HG03139 (cell line): Measurements from ENCODE around the gene LHX5.

Experiments
- ATAC-seq: cut with Tn5 transposase; IDR thresholded peaks from one replicate; pipeline ENCODE4 v1.9.1; 2021; ENCODE audit not compliant: unreplicated experiment

LHX5 gene

DNA sequence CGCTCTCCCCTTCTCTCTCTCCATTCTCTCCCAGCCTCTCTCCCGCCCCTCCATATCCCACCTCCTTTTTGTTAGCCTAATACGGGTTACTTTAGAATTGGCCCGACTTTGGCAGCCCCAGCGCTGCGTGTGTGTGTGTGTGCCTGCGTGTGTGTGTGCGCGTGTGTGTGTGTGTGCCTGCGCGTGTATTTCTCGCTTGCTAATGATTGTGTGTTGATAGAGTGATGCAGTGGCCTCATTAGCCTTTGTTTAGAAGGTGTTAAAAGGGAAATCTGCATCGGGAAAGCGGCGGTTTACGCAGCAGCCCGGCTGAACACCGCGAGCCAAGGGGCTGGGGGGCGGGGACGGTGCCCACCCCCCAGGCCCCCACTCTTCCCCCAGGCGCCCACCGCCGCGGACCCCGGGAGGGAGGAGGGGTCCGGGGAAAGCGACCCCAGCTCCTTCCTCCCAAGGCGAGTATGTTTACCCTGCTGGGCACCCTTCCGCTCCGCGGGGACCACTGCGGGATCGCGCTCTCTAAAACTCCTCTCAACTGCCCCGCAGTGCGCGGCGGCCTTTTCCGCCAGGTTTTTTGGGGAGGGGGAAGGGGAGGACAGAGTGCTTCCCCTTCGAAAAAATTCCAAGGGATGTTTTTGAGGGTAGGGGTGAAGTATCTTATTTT, 6.8 kb upstream of the LHX5 start:
- ATAC-seq, result no peak

GRCh38 chr12:113477842-113478215, 6.2 kb upstream of the LHX5 start:
- no peak for ATAC-seq

GRCh38 chr12:113477171-113477841, 5.6 kb upstream of the LHX5 start:
- ATAC-seq, result no peak

DNA sequence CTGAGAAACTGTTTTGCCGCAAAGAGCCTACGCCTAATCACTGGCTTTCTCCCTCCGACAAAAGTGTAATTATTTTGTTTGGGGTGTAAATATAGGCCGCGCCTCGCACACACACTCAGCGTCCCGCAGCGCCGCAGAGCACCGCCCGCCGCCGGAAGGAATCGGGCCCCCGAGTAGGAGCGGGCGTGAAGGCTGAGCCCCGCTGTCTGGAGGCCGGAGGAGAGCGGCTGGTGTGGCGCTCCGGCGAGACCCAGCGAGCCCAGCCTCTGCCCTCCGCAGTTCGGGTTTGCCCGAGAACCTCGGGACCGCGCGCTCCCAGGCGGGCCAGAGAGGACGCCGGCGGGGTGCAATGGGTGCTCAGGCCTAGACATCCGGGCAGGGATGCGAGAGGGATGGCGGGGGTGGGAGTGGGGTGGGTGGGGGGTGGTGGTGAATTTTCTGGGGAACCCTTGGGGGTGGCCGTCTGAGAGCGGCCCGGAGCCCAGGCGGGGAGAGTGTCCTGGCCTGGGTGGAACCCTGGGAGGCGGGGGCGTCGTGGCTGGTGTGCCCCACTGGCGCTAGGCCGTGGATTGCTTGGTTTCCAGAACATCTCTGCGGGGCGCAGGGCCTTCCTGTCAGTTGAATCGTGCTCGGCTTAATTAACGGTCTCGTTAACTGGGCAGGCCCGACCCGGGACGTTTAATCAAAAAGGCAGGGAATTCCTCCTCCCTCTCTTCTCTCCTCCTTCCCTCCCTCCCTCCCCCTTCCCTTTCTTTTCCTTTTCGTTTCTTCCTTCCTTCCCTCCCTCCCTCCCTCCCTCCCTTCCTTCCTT, 4.7 kb upstream of the LHX5 start:
- ATAC-seq, result no peak

DNA sequence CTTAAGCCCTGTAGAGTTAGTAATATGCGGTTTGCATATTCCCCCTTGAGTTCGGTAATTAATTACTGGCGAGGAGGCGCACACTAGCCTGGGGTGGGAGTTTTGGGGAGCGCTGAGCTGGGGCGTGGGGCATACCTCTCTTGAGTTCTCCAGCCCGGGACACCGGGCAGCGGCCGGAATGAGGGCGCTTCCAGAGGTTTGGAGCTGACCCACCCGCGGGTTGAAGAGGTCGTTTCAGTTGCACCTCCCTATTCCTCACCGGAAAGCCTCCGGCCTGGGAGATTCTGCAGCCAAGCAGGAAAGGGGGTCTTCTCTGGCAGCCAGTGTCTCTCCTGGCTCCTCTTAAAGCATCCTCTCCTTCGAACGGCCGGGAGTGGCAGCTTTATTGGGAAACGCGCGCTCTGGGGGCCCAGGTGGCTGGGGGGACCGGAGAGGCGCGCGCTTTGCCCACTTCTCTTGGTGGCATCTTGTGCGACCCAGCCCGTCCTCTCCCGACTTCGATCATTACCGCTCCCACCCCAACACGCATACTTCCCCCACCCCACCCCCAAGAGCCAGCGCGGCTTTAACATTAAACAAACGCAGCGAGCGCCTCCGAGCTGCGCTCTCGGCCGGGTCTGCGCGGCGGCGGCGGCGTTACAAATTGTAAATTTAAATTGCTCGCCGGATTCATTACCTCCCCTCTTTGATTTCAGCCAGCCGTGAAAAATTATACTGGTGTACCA, 3.9 kb upstream of the LHX5 start:
- ATAC-seq, result no peak

GRCh38 chr12:113474635-113475436, 3.2 kb upstream of the LHX5 start:
- no peak for ATAC-seq

- no peak for ATAC-seq
These were observed 2.3 kb upstream of the LHX5 start for GRCh38 chr12:113473942-113474341.

GRCh38 chr12:113473400-113473799, 1.7 kb upstream of the LHX5 start:
- ATAC-seq, result no peak

- ATAC-seq, result no peak
These were observed 785 bp upstream of the LHX5 start for GRCh38 chr12:113472191-113473121.

- no peak for ATAC-seq
These were observed 626 bp downstream of the LHX5 start for GRCh38 chr12:113470871-113471618.

DNA sequence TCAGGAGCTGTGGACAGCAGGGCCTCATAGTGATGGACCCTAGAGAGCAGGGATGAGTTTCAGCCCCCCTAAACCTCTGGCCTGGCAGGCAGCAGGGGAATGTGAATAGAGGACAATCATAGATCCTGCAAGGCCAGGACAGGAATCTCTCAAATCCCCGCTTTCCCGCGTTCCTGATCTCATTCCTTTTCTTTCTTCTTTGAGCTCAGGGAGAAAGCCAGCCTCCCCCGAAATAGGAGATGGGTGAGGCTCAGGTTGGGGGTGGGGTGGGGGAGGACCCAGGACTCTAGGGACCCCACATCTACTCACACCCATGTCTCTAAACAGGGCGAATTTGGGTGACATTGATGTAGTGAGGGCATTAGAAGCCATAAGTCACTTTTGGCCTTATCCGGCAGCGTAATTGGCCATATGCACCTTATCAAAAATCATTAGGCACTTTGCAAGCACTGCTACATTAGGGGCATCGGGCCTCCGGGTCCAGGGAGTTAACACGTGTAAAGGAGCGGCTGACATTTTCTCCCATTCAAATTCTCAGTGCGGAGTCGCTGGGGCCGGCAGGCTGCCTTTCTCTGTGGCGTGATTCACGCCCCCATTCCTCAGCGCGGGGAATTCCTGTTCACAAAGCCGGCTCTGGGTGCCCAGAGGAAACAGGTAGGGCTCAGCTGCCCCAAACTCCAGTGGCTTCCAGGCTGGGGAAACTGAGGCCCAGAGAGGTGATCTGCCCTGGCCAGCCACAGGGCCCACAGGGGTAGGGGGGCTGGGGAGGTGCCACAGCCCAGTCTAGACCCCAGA, 1.5 kb downstream of the LHX5 start:
- ATAC-seq, result no peak

DNA sequence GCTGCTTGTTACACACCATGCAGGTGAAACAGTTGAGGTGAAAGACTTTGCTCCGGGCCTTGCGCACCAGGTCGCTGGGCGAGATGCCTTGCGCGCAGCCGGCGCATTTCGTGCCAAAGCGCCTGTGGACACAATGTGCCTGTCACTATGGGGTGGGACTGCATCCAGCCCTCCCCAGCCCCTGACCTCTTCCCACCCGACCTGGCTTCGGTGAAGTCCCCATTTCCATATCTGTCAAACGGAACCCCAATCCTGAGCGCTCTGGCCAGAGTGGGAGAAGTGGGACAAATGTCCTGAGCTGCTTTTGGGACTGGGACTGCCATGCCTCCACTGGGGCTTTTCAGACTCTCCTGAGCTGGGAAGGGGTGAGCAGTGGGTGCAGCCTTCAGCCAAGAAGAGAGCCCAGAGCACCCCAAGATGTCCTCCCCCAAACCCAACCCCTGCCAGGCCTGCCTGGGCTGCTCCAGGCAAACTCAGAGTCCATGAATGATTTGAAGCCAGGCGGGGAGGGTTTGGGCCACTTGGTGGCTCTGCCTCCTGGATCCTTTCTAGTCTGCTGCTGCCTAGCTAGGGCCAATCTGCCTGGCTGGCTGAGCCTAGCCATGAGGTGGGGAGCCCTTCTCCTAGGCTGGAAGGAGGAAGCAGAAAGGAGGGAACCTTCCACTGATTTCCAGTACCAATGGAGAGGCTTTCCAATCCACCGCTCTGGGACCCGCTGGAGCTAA, 2.3 kb downstream of the LHX5 start:
- ATAC-seq, result no peak

DNA sequence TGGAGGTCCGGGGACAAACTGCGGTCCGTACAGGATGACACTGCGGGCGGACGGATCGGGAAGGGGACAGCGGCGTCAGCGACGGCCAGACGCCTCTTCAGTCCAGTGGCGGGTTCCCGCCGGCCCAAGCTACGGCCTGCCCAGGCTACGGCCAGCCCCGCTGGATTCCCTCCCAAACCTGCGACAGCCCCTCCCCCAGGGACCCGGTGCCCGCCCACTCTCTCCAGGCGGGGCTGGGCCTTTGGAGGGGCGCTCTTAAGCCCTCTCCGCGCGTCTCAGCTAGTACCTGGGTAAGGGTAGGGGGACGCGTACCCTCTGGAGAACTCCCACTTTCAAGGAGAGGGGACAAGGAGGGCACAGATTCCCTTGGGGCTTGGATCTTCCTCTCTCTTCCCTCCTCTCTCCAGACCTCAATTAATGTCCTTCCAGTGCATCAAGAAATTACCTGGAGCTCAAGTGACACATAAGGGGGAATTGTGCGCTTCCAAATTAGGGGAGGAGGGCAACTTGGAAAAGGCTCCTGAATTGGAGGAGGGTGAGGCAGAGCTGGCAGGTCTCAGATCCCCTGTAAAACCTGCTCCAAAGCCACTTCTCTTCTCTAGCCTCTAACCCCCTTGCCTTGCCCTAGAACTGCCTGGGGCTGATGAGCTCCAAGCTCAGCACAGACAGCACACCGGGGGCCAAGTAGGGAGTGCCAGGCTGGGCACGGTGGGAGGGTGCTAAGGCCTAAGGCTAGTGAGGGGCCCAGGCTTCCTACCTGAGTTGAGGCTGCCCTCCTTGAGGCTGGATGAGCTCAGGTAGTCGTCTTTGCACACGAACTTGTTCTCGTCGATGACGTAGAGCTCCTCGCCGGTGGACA, 3.1 kb downstream of the LHX5 start:
- ATAC-seq, result no peak

- ATAC-seq, result no peak
These were observed 3.9 kb downstream of the LHX5 start for GRCh38 chr12:113467502-113468364.

- no peak for ATAC-seq
These were observed 4.5 kb downstream of the LHX5 start for GRCh38 chr12:113467142-113467501.
